B cell (primary cell): Measurements from ENCODE around the gene TBC1D30.

Source experiments
- EZH2 ChIP-seq: IDR thresholded peaks from 2 replicates; pipeline ENCODE4 v1.6.1; 2012; ENCODE audit warnings: borderline replicate concordance, low read depth, mild to moderate bottlenecking, moderate library complexity, low read length; ENCODE audit not compliant: insufficient read depth, poor library complexity, severe bottlenecking
- TF ChIP-seq, protein P1 (sequence below): fragments of 200-600 bp; IDR thresholded peaks from one replicate; pipeline ENCODE4 v1.8.0; 2022; ENCODE audit warnings: antibody characterized with exemption, mild to moderate bottlenecking

DNA sequence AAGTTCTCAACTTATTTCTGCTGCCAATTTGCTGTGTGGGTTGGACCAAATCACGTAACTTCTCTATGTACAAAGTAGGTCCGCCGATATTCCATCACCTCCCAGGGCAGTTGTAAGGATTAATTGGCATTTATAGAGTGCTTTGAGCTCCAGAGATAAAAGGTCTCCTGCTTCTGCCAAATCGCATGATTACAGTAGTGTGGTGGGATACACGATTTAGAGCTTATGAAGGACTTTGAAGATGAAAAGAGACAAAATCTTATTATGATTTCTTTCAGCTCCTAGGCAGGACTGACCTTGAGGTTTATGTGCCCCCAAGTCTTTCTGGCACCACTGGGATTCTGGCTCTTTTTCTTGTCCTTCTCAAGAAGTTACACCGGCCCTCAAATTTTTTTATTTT is 84.7 kb downstream of the TBC1D30 start:
- TF ChIP-seq, protein P1, sequence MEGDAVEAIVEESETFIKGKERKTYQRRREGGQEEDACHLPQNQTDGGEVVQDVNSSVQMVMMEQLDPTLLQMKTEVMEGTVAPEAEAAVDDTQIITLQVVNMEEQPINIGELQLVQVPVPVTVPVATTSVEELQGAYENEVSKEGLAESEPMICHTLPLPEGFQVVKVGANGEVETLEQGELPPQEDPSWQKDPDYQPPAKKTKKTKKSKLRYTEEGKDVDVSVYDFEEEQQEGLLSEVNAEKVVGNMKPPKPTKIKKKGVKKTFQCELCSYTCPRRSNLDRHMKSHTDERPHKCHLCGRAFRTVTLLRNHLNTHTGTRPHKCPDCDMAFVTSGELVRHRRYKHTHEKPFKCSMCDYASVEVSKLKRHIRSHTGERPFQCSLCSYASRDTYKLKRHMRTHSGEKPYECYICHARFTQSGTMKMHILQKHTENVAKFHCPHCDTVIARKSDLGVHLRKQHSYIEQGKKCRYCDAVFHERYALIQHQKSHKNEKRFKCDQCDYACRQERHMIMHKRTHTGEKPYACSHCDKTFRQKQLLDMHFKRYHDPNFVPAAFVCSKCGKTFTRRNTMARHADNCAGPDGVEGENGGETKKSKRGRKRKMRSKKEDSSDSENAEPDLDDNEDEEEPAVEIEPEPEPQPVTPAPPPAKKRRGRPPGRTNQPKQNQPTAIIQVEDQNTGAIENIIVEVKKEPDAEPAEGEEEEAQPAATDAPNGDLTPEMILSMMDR, result no peak
- no peak for TF ChIP-seq EZH2
